Skeletal muscle satellite cell (primary cell): Measurements from ENCODE around the gene NRIP1.

Experiments used
- H3K27me3 ChIP-seq: 2 replicates; pipeline ENCODE4 v1.7.0; 2013; ENCODE audit warnings: low read length; ENCODE audit not compliant: control insufficient read depth, insufficient read depth
- H3K36me3 ChIP-seq: 2 replicates; pipeline ENCODE4 v1.7.0; 2013; ENCODE audit warnings: mild to moderate bottlenecking, control low read depth, low read length; ENCODE audit not compliant: insufficient read depth
- H3K4me1 ChIP-seq: 2 replicates; pipeline ENCODE4 v1.7.0; 2013; ENCODE audit warnings: low read length; ENCODE audit not compliant: control insufficient read depth, insufficient read depth
- H3K4me2 ChIP-seq: 2 replicates; pipeline ENCODE4 v1.7.0; 2013; ENCODE audit warnings: mild to moderate bottlenecking, low read length
- H3K4me3 ChIP-seq: 2 replicates; pipeline ENCODE4 v1.7.0; 2013; ENCODE audit warnings: low read length
- H3K9ac ChIP-seq: 2 replicates; pipeline ENCODE4 v1.7.0; 2013; ENCODE audit warnings: mild to moderate bottlenecking, low read depth, low read length, moderate library complexity
- H3K9me3 ChIP-seq: replicated peaks from 2 replicates; pipeline ENCODE4 v1.7.0; 2013; ENCODE audit warnings: mild to moderate bottlenecking, control low read depth, low read length

Gene NRIP1

DNA sequence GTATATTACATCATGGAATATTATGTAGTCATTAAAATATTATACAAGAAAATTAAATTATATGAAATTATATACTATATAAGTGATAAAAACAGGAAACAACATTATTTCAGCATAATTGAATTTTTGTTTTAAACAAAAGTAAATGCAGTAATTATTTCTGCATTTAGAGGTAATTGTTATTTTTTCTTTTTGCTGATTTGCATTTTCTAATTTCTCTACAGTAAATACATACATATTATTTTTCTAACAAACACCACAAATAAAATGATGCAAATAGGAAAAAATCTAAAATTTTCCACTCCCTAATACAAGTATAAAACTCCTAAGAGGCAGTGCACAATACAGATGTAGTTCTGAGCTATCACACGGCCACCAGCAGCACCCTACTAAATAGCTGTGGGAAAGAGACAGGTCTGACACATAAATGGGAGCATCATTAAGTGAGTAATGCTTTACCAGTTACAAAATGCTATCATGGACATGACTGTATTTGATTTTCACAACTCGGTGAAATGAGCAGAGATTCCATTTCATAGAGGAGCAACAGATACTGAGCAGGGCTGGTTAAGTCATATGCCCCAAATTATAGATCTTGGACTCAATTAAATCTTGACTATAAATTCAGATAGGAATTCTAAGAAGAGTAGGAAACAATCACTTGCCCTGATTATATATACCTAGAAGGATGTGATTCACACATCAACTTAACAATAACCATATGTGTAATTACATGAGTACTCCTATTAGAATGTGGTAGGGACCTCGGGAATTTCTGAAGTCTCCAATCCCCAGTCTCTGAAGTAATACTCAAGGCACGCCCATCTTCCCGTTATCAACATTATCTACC, 49.0 kb downstream of the NRIP1 start:
- H3K27me3 ChIP-seq: no peaks in the 10 kb centered on the region

DNA sequence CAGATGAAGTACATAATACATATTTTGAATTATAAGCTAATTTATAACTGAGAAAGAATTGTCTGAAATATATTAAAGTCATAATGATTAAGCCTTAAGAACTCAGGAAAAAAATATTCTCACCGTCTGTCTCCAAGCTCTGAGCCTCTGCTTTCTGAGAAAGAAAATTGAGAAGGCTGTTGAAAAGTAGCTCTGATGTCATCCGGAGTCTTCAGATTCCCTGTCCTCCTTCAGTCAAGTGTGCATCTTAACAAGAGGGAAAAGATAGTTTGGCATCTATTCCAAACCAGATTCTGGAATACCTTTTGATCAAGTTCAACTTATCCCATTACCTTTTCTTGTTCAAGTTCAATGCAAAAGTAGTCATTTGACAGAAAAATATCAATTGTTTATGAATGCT, 50.6 kb downstream of the NRIP1 start:
- no peaks in the 10 kb centered on the region for H3K27me3 ChIP-seq
- H3K4me1 ChIP-seq: peaks cover 24% of the 10 kb centered on the region
- no peak overlapping the region for H3K4me2 ChIP-seq
- H3K36me3 ChIP-seq: no peaks in the 10 kb centered on the region
- no peaks in the 10 kb centered on the region for H3K9me3 ChIP-seq
- H3K4me3 ChIP-seq: no peak overlapping the region
- H3K9ac ChIP-seq: no peak overlapping the region

More for the DNA sequence above, 49.0 kb downstream of the NRIP1 start:
- Histone ChIP-seq H3K4me3 (no peak overlapping the region), H3K4me1 (peaks cover 10% of the 10 kb centered on the region), H3K36me3 (no peaks in the 10 kb centered on the region), H3K9ac (no peak overlapping the region), H3K9me3 (no peaks in the 10 kb centered on the region), H3K4me2 (peak overlapping the region; percentile 40)

DNA sequence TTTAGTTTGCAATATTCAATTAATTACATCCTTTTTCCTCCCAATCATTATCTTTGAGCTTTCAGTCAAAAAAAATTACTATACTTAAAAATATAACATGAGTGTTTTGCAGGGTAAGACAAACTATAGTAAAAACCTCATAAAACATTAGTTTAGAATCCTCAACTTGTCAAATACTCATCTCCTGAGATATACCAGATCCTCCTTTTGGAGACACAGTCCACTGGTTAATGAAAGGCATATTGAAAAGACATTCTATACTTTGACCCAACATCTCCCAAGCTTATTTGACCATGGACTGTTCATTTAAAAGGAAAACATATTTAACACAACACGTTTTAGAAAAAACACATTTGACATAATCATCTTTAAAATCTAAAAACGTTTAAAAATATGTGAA, 52.8 kb downstream of the NRIP1 start:
- Histone ChIP-seq H3K4me1 (peaks cover 45% of the 10 kb centered on the region), H3K4me3 (no peak overlapping the region), H3K9ac (no peak overlapping the region), H3K4me2 (no peak overlapping the region), H3K27me3 (no peaks in the 10 kb centered on the region), H3K9me3 (no peaks in the 10 kb centered on the region), H3K36me3 (no peaks in the 10 kb centered on the region)

DNA sequence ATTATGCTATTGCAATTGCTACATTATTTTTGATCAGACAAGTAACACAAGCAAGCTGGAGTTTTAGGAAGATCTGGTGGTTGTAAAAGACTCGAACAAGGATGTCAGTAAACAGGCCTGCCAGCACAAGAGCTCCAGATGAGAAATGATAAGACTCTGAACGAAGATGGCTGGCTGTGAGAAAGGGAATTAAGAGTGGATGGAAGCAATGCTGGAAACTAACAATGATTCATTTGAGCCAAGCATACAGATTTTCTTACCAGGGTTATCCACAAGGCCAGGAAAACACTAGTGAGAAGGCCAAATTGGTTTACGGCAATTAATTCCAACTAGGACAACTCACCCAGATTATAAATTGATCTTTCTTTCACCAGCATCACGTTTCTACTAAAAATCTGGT, 54.2 kb downstream of the NRIP1 start:
- H3K36me3 ChIP-seq: no peaks in the 10 kb centered on the region
- H3K4me2 ChIP-seq: no peak overlapping the region
- H3K4me3 ChIP-seq: no peak overlapping the region
- H3K9ac ChIP-seq: peak overlapping the region; percentile 13
- peaks cover 49% of the 10 kb centered on the region for H3K4me1 ChIP-seq
- no peaks in the 10 kb centered on the region for H3K27me3 ChIP-seq
- H3K9me3 ChIP-seq: no peaks in the 10 kb centered on the region

DNA sequence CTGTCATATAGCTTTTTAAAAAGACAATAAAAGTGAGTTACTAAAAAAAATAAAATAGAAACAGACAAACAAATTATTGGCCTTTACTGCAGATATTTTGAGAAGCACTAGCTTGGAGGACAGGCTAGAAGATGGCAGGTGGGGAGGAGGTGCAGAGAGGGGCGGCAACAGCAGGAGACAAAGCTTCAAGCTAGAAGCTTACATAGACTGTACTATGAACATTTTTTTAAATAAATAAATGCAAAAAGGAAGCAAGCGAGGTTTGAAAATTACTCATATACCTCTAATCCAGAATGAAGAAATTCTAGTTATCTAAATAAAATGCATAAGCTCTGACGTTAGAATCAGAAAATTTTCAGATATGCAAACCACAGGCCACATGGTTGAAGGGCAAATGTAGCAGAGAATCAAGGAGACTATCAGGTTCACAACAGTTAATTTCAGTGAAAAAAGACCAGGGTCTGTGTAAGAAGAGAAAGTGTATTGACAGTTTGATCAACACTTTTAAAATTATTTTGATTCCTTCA, 54.9 kb downstream of the NRIP1 start:
- H3K9ac ChIP-seq: peak overlapping the region; percentile 13

DNA sequence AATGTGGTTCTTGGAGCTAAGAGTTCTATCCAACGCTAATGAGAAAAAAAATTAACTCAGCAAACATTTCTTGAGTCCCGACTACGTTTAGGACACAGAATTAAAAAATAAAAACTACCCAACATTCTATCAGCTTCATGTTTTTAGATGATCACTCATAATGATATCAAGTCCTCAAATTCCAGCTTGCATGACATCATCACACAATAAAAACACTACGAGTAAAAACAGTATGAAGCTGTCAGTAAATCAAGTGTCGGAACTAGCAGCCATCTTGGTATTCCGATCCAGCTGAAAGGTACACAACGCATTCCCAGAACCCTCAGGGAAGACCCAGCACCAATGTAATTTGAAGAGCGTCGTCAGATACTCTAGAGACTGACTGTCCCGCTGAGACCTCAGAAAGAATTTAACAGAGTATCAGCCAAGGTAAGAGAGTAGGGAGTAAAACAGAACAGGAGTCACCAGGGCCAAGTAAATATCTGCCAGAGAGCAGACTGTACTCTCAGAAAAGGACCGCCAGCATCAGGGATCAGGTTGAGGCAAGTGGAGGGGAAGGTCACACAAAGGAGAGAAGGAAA, 57.0 kb downstream of the NRIP1 start:
- H3K4me3 ChIP-seq: no peak overlapping the region
- no peaks in the 10 kb centered on the region for H3K9me3 ChIP-seq
- H3K27me3 ChIP-seq: no peaks in the 10 kb centered on the region
- no peak overlapping the region for H3K4me2 ChIP-seq
- H3K9ac ChIP-seq: no peak overlapping the region
- no peaks in the 10 kb centered on the region for H3K36me3 ChIP-seq
- peaks cover 77% of the 10 kb centered on the region for H3K4me1 ChIP-seq

More for the DNA sequence above, 54.9 kb downstream of the NRIP1 start:
- Histone ChIP-seq H3K4me1 (peaks cover 56% of the 10 kb centered on the region), H3K9me3 (no peaks in the 10 kb centered on the region), H3K27me3 (no peaks in the 10 kb centered on the region), H3K4me3 (no peak overlapping the region), H3K4me2 (peak overlapping the region; percentile 34), H3K36me3 (no peaks in the 10 kb centered on the region)

DNA sequence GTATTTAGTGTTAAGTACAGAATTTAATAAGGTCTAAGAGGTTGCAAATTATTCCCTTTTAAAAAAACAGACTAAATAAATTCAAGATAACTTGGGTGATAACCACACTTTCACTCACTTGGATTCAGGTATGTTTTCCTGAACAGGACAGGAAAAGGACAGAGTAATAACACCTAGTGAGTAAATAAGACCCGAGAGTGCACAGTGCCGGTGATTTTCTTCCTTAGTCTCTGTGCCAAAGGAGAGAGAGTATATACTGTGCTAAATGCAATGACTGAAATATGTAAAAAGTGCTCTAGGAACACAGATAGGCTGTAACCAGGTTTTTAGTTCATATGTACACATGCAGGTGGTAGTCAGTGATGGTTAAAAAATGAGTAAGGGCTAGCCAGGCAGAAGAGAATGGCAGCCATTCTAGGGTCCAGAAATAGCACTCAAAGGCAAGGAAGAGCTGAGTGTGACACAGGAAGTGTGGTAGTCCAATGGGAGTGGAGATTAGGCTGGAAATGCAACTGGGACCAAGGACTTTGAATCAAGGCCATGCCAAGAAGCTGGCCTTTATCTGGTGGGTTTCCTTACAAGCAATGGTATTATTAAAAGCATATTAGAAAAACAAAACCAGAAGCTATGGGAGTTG, 58.1 kb downstream of the NRIP1 start:
- H3K9ac ChIP-seq: no peak overlapping the region
- no peaks in the 10 kb centered on the region for H3K36me3 ChIP-seq
- no peaks in the 10 kb centered on the region for H3K27me3 ChIP-seq
- H3K9me3 ChIP-seq: no peaks in the 10 kb centered on the region
- peaks cover 86% of the 10 kb centered on the region for H3K4me1 ChIP-seq
- no peak overlapping the region for H3K4me3 ChIP-seq
- no peak overlapping the region for H3K4me2 ChIP-seq

DNA sequence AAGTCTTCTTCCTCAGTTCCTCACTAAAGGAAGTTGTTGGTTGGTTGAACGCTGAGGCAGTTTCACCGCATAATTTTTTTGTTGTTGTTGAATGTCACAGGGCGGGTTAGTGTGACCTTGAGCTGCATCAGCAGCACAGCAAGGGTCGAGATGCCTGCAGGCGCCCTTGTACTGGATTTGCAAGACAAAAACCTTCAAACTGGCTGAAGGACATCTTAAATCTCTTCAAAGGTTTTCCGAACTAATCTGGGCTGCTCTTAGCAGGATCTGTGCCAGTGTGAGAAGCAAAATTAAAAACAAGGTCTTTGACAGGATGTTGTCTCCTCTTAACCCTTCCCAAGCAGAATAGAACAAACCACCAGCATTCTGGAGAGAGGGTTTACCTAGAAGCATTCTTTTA, 59.4 kb downstream of the NRIP1 start:
- H3K4me1 ChIP-seq: peaks cover 92% of the 10 kb centered on the region
- no peaks in the 10 kb centered on the region for H3K36me3 ChIP-seq
- H3K4me3 ChIP-seq: peak overlapping the region; percentile 53

DNA sequence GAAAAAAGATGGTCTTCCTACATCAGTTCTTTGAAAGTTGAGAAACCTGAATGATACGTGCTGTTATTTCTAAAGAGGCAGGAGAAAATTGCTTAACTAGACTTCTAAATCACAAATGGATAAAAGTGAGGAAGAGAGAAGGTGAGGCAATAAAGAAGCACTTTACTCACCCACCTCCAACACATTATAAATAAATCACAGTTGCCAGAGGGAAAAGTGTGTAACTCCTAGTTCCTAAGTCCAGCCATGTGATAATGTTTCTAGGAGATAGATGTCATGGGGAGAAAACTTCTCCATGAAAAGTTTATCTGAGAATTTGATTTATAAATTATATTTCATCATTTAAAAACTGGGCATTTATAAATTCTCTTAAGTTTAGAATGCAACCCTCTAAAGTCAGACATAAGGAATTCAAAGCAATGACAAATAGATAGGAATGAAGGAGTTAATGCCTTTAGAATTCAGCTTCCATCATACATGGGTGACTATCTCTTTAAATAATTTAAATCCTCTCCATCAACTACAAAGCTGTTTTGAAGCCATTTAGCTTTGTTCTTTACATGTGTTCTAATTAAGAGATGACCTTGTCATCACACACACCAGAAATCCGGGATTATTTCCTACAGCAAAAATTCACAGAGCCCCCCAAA, 60.0 kb downstream of the NRIP1 start:
- peak overlapping the region; percentile 53 for H3K4me3 ChIP-seq
- no peaks in the 10 kb centered on the region for H3K27me3 ChIP-seq

More for the DNA sequence above, 59.4 kb downstream of the NRIP1 start:
- Histone ChIP-seq H3K9ac (peak overlapping the region; percentile 67), H3K9me3 (no peaks in the 10 kb centered on the region), H3K27me3 (no peaks in the 10 kb centered on the region), H3K4me2 (peak overlapping the region; percentile 75)

DNA sequence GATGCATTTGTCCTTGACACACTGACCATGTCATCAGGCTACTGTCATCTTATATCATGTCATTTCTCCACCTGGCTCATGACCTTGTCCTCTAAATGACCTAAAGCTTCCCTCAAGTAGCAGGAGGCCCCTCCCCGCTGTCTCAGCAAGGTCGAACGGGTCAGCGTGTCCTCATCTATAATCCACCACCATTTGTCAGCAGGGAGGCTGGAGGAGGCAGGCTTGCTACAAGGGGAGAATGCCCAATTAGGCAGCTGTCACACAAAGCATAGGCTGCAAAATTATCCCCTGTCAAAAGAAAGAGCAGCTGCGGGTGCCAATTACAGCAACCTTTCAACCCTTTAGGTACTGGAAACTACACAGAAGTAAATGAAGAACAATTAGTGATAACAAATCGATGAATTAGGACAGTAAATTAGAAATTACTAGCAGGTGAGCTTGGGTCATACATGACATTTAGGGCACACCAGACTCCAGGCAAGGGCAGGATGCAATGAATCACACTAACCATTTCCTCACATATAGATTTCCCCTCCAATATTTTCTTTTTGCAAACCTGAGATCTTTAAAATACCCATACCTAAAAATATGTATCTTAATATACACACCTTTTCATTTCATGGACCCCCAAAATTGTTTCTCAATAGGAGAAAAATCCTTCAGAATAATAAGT, 61.2 kb downstream of the NRIP1 start:
- Histone ChIP-seq H3K9me3 (no peaks in the 10 kb centered on the region), H3K36me3 (no peaks in the 10 kb centered on the region), H3K27me3 (no peaks in the 10 kb centered on the region), H3K4me1 (peaks cover 85% of the 10 kb centered on the region), H3K9ac (no peak overlapping the region), H3K4me2 (no peak overlapping the region), H3K4me3 (no peak overlapping the region)

More for the DNA sequence above, 60.0 kb downstream of the NRIP1 start:
- H3K4me1 ChIP-seq: peaks cover 93% of the 10 kb centered on the region
- peak overlapping the region; percentile 75 for H3K4me2 ChIP-seq
- no peaks in the 10 kb centered on the region for H3K9me3 ChIP-seq
- peak overlapping the region; percentile 67 for H3K9ac ChIP-seq
- no peaks in the 10 kb centered on the region for H3K36me3 ChIP-seq
